Muscle of leg (tissue), 11 donors: Measurements from ENCODE around the gene MRAP. TPM values are rescaled to one million over a fixed set of nuclear protein-coding genes. Genes with fewer than 3 reads are reported as not detected.

Experiments
- DNase-seq: peaks from one replicate; pipeline ENCODE4 v3.0.0; 2013
- H3K27ac ChIP-seq: one replicate; pipeline ENCODE4 v1.5.1; 2013; ENCODE audit warnings: mild to moderate bottlenecking, low read length, control low read depth
- H3K27me3 ChIP-seq: one replicate; pipeline ENCODE4 v1.6.1; 2013; ENCODE audit warnings: low read length; ENCODE audit not compliant: control insufficient read depth, insufficient read depth
- H3K36me3 ChIP-seq: one replicate; pipeline ENCODE4 v1.6.1; 2013; ENCODE audit warnings: low read length; ENCODE audit not compliant: control insufficient read depth, insufficient read depth
- H3K4me1 ChIP-seq: one replicate; pipeline ENCODE4 v1.6.1; 2013; ENCODE audit warnings: low read length; ENCODE audit not compliant: control insufficient read depth, insufficient read depth
- H3K4me3 ChIP-seq: one replicate; pipeline ENCODE4 v1.5.1; 2013; ENCODE audit warnings: low read length, control low read depth
- H3K9me3 ChIP-seq: replicated peaks from 2 replicates; pipeline ENCODE4 v1.6.1; 2013; ENCODE audit warnings: low read depth, low read length; ENCODE audit not compliant: control insufficient read depth
- WGBS: methylation state at CpG from one replicate; pipeline ENCODE4 v1.1.5; 2013; ENCODE audit warnings: missing lambda C conversion rate; ENCODE audit not compliant: insufficient coverage; 5-methylcytosine and 5-hydroxymethylcytosine counted together
- polyA plus RNA-seq, 8 donors: library from polyadenylated mRNA; unstranded; fragments of 120-200 nt; gene quantifications; one replicate each; pipeline versions ENCODE4 v1.2.1 to v1.2.3, GENCODE V29; 2013; ENCODE audit warnings: inconsistent platforms in 1 of 8, low replicate concordance in 1 of 8; ENCODE audit not compliant: insufficient read length in 8 of 8, insufficient read depth in 1 of 8
- total RNA-seq: library from RNA; stranded (reverse); fragments of 120-200 nt; gene quantifications from one replicate; pipeline ENCODE4 v1.2.4, GENCODE V29; 2013

MRAP gene
- total and polyA plus RNA-seq, 9 donors: 0.20 to 1.2 (median 0.45) TPM; not detected in 6

DNA sequence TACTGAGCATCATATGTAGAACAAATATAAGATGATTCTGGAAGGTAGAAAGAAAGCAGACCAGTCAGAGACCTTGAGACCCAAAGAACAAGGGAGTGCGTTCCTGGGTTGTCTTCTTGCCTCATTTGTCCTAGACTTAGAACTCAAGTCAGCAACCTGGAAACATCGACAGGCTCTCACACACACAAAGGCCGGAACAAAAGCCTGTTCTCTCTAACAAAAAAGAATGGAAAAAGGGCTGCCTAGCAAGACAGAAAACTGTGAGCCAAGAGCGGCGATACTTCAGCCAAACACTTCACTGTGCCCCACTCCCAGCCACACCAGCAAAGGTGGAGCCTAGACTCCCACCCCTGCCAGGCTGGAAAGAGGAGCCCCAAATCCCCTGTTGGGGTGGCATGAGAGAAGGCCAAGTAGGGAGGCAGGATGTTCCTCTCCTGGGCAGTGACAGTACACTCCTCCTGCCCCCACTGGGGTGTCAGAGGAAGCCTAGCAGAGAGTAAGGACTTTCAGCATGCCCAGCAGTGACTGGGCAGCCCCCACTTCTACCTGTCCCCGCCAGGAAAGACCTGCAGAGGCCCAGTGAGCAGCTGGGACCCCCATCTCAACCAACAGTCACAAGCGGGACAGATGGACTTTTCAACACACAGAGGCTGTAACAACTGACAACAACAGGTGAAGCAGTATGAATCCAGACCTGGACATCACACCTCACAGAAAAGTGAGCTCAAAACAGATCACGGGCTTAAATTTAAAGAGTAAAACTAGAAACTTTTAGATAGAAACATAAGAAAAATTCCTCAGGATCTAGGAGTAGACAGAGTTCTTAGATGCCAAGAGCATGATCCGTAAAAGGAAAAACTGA lies 33.0 kb downstream of the MRAP start:
- Histone ChIP-seq H3K4me1 (peaks cover 26% of the 10 kb centered on the region), H3K27ac (no peak overlapping the region), H3K27me3 (no peaks in the 10 kb centered on the region), H3K4me3 (no peak overlapping the region), H3K9me3 (peaks cover 10% of the 10 kb centered on the region), H3K36me3 (peaks cover 60% of the 10 kb centered on the region)
- 91% methylated on average over 5 of the region's 9 CpGs for WGBS
- DNase-seq: peak; percentile 43

DNA sequence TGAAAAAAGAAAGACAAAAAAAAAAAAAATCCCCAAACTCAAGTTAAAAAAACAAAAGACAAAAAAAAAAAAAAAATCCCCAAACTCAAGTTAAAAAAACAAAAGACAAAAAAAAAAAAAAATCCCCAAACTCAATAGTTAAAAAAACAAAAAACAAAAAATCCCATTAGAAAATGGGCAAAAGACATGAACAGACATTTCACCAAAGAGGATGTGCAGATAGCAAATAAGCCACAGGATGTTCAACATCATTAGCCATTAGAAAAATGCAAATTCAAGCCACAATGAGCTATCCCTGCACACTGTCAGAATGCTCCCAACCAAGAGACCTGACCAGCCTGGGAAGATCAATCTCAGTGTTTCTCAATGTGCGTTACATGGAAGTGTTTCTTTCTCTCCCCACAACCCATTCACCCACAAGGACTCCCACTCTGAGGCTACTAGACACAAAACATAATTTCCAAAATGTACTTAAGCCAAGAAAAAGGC lies 33.9 kb downstream of the MRAP start:
- Histone ChIP-seq H3K27me3 (no peaks in the 10 kb centered on the region), H3K27ac (no peak overlapping the region), H3K4me3 (no peak overlapping the region), H3K4me1 (peaks cover 26% of the 10 kb centered on the region), H3K9me3 (peaks cover 10% of the 10 kb centered on the region), H3K36me3 (peaks cover 68% of the 10 kb centered on the region)
- 100% methylated on average over 1 of the region's 1 CpG for WGBS
- DNase-seq: no peak

DNA sequence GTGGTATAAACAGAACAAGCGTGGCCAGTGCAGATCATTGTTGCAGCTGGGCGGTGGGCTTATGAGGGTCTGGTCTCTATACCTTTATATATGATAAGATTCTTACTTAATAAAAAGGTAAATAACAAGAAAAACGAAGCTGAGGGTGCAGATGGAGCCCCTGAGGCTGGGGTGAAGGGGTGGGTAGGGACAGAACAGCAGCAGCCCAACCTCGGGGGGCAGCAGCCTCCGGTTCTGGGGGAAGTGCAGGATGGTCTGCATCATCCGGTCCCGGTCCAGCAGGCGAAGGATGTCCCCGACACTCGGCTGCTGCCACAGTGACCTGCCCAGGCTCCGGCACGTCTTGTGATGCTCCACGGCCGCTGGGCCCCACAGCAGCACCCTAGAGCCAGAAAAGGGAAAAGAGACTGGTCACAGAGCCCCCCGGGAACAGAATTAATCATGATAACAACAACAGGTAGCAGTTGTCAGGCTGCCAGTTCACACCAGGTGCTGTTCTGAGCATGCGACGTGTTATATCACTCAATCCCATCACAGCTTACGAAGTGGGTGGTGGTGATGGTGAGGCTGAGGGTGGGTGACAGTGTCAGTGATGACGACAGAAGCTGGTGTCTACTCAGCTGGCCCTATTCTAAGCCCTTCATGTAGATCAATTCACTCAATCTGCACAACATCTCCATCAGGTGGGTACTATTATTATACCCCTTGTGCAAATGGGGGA lies 35.5 kb downstream of the MRAP start:
- H3K9me3 ChIP-seq: peaks cover 8% of the 10 kb centered on the region
- peaks cover 84% of the 10 kb centered on the region for H3K36me3 ChIP-seq
- H3K4me1 ChIP-seq: peaks cover 18% of the 10 kb centered on the region
- no peak for DNase-seq
- H3K27ac ChIP-seq: no peak overlapping the region
- WGBS: 95% methylated on average over 9 of the region's 19 CpGs
- H3K27me3 ChIP-seq: no peaks in the 10 kb centered on the region
- H3K4me3 ChIP-seq: no peak overlapping the region

DNA sequence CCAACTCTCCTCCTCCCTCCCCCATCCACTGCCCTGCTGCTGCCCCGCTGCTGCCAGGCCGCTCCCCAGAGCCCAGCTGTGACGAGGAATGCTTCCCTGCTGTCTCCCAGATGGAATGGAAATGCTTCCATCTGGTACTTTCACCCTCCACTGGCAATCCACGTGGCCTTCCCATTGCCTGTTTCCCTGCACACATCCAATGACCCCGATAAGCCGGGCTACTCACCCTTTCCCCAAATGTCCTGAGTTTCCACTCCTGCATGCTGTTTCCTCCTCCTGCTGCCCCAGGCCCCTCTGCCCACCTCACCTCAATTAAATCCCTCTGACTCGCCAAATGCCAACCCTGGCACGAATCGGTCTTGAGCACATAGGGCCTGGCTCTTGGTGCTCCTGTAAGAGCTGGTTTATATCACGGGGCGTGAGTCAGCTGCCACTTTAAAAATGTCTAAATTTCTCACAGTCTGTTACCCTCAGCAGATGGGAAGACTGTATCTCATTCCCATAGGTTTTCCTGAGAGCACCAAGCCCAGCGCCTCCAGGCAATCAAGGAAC lies 36.4 kb downstream of the MRAP start:
- Histone ChIP-seq H3K4me1 (peaks cover 14% of the 10 kb centered on the region), H3K27me3 (no peaks in the 10 kb centered on the region), H3K4me3 (no peak overlapping the region), H3K36me3 (peaks cover 82% of the 10 kb centered on the region), H3K9me3 (peaks cover 8% of the 10 kb centered on the region), H3K27ac (peak overlapping the region; percentile 35)
- DNase-seq: no peak
- 77% methylated on average over 10 of the region's 12 CpGs for WGBS

DNA sequence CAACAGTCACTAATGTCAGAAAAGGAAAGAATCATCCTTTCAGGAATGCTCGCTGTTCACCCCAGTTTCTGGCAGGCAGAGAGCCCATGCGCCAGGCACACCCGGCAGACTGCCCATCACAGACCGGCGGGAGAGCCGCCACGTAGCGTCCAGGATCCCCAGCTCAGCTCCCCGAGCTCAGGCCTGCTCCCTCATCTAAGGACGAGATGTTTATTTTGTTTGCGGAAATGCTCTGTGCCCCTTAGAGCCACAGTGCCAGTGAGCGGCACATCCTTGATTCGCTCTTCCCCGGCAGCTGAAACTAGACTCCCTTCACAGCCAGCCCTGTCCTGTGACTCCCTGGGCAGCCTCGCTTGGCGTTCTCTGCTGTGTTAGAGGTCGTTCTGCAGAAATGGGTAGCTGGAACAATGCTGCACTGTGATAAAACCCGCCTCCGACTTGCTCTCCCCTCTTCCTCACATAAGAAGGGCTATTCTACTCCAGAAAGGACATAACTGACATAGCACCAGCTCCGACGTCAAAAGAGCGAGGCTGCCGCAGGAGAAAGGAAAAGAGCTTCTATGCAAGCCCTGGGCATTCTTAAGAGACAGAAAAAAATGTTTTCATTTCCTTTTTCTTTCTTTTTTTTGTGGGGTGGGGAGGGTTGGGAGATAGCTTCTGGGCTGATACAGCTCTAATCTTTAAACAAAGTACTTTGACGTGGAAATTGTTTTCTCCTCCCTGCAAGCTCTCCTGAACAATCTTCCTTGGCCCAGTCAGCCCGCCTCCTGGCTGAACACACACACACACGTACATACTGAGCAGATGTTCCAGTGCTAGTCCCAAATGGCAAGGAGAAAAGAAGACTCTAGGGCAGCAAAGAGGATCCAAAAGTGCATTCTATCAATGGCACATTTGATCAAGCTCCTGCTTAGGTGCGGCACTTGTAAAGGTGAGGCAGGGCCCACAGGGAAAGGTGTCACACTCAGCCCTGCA lies 37.2 kb downstream of the MRAP start:
- H3K27me3 ChIP-seq: no peaks in the 10 kb centered on the region
- WGBS: 85% methylated on average over 17 of the region's 27 CpGs
- peak overlapping the region; percentile 35 for H3K27ac ChIP-seq
- H3K4me1 ChIP-seq: peaks cover 14% of the 10 kb centered on the region
- DNase-seq: no peak
- H3K36me3 ChIP-seq: peaks cover 85% of the 10 kb centered on the region
- peaks cover 8% of the 10 kb centered on the region for H3K9me3 ChIP-seq
- no peak overlapping the region for H3K4me3 ChIP-seq

DNA sequence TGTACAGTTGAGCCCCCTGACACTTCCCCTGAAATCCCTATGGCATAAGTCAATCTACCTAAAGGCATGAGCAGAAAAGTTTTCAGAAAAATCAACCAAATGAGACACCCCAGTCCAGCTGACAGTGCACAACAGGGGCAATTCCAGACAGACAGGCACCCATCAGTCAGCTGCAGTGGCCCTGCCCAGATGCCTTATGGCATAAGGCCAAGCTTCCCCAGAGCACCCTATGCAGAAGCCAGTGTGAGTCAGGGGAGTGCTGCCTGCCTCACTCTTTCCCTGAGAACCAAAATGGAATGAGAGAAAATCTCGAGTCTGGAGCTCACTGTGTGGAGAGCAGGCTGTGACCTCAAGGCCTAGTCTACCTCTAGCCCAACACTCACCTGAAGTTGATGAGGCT lies 38.1 kb downstream of the MRAP start:
- peaks cover 11% of the 10 kb centered on the region for H3K4me1 ChIP-seq
- DNase-seq: no peak
- no peak overlapping the region for H3K27ac ChIP-seq
- peaks cover 8% of the 10 kb centered on the region for H3K9me3 ChIP-seq
- WGBS: 100% methylated on average over 1 of the region's 1 CpG
- no peaks in the 10 kb centered on the region for H3K27me3 ChIP-seq
- no peak overlapping the region for H3K4me3 ChIP-seq
- peaks cover 86% of the 10 kb centered on the region for H3K36me3 ChIP-seq

DNA sequence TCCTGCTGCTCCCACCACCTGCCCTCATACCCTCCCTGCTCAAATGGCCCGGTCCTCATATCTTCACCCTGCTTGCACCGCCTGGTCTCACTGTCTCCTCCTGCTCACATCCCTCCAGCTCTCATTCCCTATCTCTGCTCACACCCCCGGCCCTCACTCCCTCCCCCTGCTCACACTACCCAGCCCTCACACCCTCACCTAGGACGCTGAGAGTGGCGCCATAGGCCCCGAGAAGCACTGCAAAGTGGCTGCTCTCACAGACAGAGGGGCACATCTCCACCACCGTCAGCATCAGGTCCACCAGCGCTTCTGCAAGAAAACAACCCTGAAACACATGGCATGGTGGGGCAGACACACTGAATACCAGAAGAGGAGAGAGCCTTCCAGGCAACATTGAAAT lies 38.6 kb downstream of the MRAP start:
- 91% methylated on average over 8 of the region's 8 CpGs for WGBS
- Histone ChIP-seq H3K27me3 (no peaks in the 10 kb centered on the region), H3K4me1 (peaks cover 10% of the 10 kb centered on the region), H3K36me3 (peaks cover 82% of the 10 kb centered on the region), H3K4me3 (no peak overlapping the region), H3K9me3 (peaks cover 8% of the 10 kb centered on the region), H3K27ac (no peak overlapping the region)
- no peak for DNase-seq

DNA sequence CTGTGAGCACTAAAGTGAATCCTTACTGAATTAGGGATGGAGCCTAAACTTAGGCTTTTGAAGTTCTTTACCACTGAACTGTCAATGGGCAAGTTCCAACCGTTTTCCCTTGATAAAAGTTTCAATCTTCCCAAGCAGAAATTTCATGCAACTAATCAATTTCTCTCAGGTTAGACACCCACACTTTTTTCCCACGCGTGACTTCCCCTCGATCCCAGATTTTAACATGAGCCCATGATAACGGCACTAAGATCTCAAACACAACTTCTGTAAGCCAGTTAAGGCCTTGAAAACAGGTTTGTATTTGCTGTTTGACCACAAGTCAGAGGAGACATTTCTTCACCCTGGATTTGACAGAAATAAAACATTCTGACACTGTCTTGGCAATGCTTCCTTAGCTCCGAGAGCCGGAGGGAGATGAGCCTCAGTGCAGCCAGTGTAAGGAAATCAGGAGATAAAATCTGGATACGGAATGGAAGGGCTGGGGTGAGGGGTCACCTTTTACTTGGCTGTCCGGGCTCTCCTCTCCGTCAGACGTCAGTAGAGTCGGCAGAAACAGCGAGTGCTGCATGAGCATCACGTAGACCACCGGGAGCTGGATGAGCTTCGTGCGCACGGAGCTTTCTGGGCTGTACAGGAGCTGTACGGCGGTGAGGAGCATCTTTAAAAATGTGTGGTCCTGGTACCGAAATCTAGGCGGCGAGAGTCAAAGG lies 39.7 kb downstream of the MRAP start:
- peaks cover 10% of the 10 kb centered on the region for H3K4me1 ChIP-seq
- H3K9me3 ChIP-seq: no peaks in the 10 kb centered on the region
- H3K27ac ChIP-seq: no peak overlapping the region
- DNase-seq: no peak
- peaks cover 81% of the 10 kb centered on the region for H3K36me3 ChIP-seq
- WGBS: 93% methylated on average over 17 of the region's 23 CpGs
- no peaks in the 10 kb centered on the region for H3K27me3 ChIP-seq
- H3K4me3 ChIP-seq: no peak overlapping the region
